HG02973 (cell line): ENCODE results near the gene ST3GAL4.
"Not testable (repeated sequence)": the region's sequence is repeated elsewhere in the genome, so short reads cannot be mapped to it uniquely, and the experiment has no call there.

Experiments used
- ATAC-seq: cut with Tn5 transposase; IDR thresholded peaks from one replicate; pipeline ENCODE4 v1.9.1; 2021; ENCODE audit warnings: moderate library complexity; ENCODE audit not compliant: unreplicated experiment

The ST3GAL4 gene

DNA sequence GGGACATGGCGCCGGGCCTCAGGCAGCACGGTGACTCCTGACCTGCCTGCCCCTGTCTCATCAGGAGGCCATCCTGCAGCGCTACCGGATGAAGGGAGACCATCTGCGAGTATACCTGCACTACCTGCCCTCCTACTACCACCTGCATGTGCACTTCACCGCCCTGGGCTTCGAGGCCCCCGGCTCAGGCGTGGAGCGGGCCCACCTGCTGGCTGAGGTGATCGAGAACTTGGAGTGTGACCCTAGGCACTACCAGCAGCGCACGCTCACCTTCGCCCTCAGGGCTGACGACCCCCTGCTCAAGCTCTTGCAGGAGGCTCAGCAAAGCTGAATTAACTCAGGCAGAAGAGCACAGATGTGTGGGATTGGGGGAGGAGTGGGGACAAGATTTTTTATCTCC is 10.2 kb upstream of the ST3GAL4 start:
- ATAC-seq: no peak

DNA sequence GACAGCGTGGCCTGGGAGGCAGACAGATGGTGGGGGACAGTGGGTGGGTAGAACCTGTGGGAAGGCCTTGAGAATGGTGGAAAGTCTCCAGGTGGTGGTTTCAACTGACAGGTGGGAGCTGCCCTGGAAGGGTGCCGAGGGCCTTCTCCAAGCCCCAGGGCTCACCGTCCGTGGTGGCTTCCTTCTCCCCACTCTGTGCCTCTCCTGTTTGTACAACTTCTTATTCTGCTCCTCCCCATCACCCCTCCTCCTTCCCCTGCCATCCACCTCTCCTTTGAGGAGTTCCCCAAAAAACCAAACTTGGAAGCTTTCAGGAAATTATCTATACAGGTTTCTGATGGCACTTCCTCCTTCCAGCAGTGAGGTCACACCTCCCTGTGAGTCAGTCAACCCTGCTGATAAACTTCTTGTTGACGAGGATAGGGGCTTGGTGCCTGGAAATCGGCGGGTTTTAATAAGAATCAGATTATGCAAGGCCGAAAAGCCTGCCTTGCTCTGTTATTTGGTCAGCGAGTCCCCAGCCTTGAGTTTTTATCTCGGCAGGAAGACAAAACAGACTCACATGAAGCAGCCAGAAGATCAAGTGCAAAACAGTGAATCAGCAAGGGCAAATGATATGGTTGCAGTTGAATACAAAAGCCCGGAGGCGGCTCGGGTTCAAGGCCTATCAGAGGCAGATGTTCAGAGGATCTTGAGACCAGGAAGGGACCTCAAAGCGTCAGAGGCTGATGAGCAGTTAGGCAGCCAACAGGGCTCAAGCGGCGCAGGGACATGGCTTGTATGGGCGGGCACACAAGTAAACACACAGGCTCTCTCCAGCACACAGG is 9.5 kb upstream of the ST3GAL4 start:
- ATAC-seq: no peak

GRCh38 chr11:126346586-126346940 is 8.9 kb upstream of the ST3GAL4 start:
- ATAC-seq: no peak

GRCh38 chr11:126346946-126347345 is 8.5 kb upstream of the ST3GAL4 start:
- not testable (repeated sequence) for ATAC-seq

DNA sequence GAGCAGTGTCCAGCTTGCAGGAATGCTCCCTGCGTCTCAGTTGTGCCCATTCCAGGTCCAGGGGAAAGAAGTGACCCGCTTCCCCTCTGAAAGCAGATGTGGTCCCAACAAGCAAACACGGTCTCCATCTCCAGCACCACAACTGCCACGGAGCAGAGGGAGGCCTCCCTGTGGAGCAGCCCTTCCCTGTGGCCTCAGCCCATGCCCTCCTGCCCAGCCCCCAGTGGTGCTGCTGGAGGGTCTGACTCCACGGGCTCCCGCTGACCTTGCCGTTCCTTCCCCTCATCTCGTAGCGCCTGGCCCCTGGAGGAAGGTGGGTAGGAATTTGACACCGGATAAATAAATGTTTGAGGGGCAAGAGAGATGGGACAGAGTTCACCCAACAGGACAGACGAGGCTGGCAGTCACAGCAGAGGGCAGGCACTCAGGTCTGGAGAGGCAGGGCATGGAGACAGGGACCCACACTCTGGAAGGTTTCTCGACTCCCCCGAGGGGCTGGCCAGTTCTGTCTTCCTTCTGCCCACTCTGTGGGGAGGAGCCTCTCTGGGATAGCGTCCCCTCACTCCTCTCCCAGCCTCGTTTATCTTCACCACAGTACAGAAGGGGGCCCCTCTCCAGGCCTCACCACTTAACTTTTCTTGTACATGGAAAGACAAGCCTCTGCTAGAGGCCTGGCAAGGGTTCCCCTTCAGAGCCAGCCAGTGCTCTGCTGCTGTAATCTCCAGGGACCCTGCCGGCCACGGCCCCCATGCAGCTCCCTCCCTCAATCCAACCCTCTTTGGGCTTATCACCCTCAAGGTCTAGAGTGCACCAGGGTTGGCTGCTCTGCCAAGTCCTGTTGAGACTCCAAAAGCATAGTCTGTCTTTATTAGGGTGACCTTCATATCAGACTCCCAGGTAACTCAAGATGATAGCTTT is 7.5 kb upstream of the ST3GAL4 start:
- no peak for ATAC-seq

DNA sequence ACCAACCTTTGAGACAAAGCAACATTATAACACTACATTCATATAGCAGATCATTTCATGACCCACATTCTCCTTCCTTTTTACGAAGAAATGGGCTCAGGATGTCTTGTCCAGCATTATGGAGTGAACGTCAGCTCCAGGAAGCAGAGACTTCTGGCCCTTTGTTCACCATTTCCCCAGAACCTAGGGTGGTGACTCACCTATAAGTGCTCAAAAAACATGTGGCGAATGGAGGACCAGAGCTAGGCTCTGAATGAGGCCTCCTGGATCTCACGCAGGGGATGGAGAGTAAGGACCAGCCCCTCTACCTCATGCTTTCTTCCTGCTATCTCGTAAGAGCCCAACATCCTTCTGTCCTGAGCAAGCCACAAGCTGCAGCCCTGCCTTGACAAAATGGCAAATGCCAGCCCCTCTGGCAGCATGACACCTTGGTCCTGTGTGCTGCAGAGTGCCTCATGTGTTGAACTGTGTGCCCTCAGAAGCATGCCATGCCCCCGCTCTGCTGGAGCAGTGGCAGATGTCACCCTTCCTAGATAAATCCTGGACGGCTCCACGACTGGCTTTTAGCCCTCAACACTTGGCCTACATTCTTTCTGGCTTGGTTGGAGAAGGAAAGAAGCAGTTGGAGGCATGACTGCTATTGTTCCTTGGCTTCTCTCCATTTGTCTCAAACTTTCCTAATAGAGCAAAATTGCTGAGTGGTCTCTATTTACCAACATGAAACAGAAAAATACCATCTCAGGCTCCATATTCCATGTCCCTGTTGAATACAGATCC is 6.5 kb upstream of the ST3GAL4 start:
- ATAC-seq: no peak

GRCh38 chr11:126350836-126351235 is 4.7 kb upstream of the ST3GAL4 start:
- no peak for ATAC-seq

GRCh38 chr11:126352163-126352562 is 3.3 kb upstream of the ST3GAL4 start:
- no peak for ATAC-seq

- ATAC-seq: no peak
These were observed 2.3 kb upstream of the ST3GAL4 start for GRCh38 chr11:126352934-126353801.

- peak; percentile 37 for ATAC-seq
These were observed 709 bp upstream of the ST3GAL4 start for GRCh38 chr11:126354631-126355323.

DNA sequence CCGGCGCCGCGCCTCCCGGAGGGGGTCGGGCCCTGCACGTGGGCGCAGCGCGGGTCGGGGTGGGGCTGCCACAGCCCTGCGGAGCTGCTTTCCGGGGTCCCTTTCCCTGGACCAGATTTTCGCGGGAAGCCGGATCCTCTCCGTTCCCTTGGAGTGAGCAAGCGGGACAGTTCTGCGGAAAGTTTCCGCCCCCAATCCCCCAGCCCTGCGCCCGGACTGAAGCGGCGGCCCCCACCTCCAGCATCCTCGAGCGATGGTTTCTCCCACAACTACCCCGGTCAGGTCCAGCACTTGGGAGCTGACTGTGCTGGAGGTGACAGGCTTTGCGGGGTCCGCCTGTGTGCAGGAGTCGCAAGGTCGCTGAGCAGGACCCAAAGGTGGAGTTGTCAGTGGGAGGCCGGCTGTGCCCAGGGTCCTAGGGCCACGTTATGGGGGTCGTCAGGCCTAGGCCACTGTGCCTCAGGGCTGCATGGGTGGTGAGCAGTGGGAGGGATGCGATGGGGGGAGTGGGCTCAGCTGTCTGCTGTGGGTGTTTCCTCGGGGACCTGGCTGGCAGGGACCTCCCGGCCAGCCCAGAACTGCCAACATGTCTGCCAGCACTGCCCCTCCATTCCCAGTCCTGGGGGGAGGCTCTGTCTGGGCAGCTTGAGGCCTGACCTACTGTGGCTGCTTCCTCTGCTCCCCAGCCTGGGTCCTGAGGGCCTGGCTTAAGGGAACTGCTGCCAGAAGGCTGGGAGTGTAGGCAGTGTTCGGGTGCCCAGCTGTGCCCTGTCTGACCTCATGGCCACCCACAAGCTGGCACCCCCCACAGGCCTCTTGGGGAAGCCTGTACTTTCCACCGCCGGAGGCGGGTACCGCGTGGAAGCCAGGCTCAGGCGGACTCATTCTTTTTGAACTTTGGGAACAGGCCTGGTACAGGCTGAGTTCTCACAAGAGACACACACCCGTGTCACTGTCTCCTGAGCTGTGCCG is 726 bp downstream of the ST3GAL4 start:
- ATAC-seq: peak; percentile 3

- no peak for ATAC-seq
These were observed 1.8 kb downstream of the ST3GAL4 start for GRCh38 chr11:126357055-126357962.

- ATAC-seq: no peak
These were observed 2.7 kb downstream of the ST3GAL4 start for GRCh38 chr11:126357969-126358762.

DNA sequence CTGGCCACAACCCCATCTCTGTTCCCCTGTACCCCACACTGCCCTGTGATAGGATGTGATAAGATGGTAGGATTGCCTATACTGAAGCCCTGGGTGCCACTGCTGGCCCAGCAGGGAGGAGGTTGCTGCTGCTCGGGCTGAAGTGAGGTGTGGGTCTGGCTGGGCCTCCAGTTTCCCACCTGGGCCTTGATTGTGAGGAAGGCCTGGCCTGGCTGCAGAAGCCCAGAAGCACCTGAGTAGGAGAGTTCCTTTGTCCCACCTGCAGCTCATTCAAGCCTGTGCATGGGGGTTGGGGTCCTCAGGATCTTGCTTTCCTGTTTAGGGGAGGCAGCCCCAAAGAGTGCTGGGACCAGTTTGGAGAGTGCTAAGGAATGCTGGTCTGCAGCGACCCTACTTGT is 3.3 kb downstream of the ST3GAL4 start:
- ATAC-seq: no peak

DNA sequence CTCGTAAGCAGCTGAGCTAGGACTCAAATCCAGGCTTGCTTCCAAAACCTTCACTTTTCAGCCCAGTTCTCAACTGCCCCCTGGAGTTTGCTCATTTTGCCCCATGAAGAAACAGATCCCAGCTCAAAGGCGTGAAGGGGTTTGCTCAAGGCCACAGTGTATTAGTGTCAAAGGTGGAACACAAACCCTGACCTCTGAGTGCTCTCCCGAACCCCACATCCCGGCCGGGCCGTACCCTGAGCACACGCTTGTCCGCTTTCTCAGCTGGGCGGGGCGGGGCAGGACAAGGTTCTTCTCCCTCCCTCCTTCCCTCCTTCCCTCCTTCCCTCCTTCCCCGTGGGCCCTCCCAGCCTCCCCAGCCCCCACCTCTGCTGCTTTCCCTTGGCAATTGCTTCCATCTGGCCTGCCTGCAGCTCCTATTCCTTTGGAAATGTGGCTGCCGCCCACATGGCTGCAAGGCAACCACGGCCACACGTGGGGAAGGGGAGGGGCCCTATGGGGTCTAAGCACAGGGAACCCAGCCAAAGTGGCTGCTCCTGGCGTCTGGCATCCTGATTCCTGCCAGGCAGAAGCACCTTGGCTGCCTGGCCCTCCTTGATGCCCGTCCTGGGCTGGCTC is 4.1 kb downstream of the ST3GAL4 start:
- ATAC-seq: no peak

GRCh38 chr11:126360049-126360446 is 4.6 kb downstream of the ST3GAL4 start:
- no peak for ATAC-seq
